ENCODE results near the gene IRF9.

DNA sequence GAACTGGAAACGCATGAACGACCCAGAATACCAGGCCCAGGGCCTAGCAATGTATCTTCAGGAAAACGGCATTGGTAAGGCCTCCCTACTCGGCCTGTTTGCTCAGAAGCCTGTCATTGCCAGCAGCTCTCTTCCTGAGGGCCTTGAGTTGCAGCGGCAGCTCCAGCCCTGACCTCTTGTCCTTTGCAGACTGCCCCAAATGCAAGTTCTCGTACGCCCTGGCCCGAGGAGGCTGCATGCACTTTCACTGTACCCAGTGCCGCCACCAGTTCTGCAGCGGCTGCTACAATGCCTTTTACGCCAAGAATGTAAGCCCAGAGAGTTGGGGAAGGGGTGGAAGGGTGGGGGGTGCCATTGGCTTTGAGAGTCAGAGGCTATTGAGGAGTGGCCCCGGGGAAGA, 3.7 kb upstream of the IRF9 start:
- TF ChIP-seq CTCF (IDR thresholded peaks at IDR 0.05; ENCODE audit: borderline replicate concordance, extremely low read depth, low read length, poor library complexity, severe bottlenecking) = no peak
- TF ChIP-seq EZH2 (IDR thresholded peaks at IDR 0.05; ENCODE audit: borderline replicate concordance, low read depth, low read length, severe bottlenecking) = no peak
